Left forelimb (tissue), 1 donor: Measurements from ENCODE around the gene ENAH.
A peak's percentile ranks its signal among the peaks of the same experiment; 100 is the strongest.
"Not testable (repeated sequence)": the region's sequence is repeated elsewhere in the genome, so short reads cannot be mapped to it uniquely, and the experiment has no call there.

Source experiments
- DNase-seq: peaks from one replicate; pipeline ENCODE4 v3.0.0-alpha.2; 2018; ENCODE audit warnings: low spot score

The ENAH gene

GRCh38 chr1:225493591-225494246 lies 159.2 kb downstream of the ENAH start:
- DNase-seq: no peak

- DNase-seq: no peak
These were observed 164.2 kb downstream of the ENAH start for GRCh38 chr1:225488676-225489075.

- DNase-seq: no peak
These were observed 166.1 kb downstream of the ENAH start for GRCh38 chr1:225486856-225487255.

GRCh38 chr1:225485991-225486530 lies 166.9 kb downstream of the ENAH start:
- DNase-seq: no peak

GRCh38 chr1:225485226-225485625 lies 167.7 kb downstream of the ENAH start:
- DNase-seq: no peak

- no peak for DNase-seq
These were observed 168.2 kb downstream of the ENAH start for GRCh38 chr1:225484657-225485214.

GRCh38 chr1:225483818-225484656 lies 168.9 kb downstream of the ENAH start:
- no peak for DNase-seq

GRCh38 chr1:225482421-225482950 lies 170.4 kb downstream of the ENAH start:
- DNase-seq: no peak

GRCh38 chr1:225481738-225482137 lies 171.2 kb downstream of the ENAH start:
- no peak for DNase-seq

GRCh38 chr1:225480825-225481434 lies 172.0 kb downstream of the ENAH start:
- no peak for DNase-seq

- DNase-seq: no peak
These were observed 172.8 kb downstream of the ENAH start for GRCh38 chr1:225479996-225480720.

GRCh38 chr1:225479341-225479740 lies 173.6 kb downstream of the ENAH start:
- no peak for DNase-seq

- no peak for DNase-seq
These were observed 175.5 kb downstream of the ENAH start for GRCh38 chr1:225477296-225477911.

GRCh38 chr1:225476538-225476988 lies 176.4 kb downstream of the ENAH start:
- no peak for DNase-seq

GRCh38 chr1:225476100-225476511 lies 176.8 kb downstream of the ENAH start:
- DNase-seq: no peak

- DNase-seq: peak; percentile 91
These were observed 177.7 kb downstream of the ENAH start for GRCh38 chr1:225474986-225475820.

GRCh38 chr1:225474439-225474985 lies 178.4 kb downstream of the ENAH start:
- no peak for DNase-seq

GRCh38 chr1:225473676-225474438 lies 179.1 kb downstream of the ENAH start:
- DNase-seq: not testable (repeated sequence)

- DNase-seq: not testable (repeated sequence)
These were observed 179.7 kb downstream of the ENAH start for GRCh38 chr1:225473266-225473665.
